ENCODE results near the gene NUP85. TPM values are rescaled to one million over a fixed set of nuclear protein-coding genes. Genes with fewer than 3 reads are reported as not detected.

The NUP85 gene
- total RNA-seq, 1 experiment from 2014 or later, result 141 TPM

GRCh38 chr17:75246404-75246803 is 40.9 kb downstream of the NUP85 start:
- CTCF ChIA-PET, result interaction anchor here (0.6 kb wide), 1 partner anchor 43 kb away, joined by 12 read pairs; no protein-coding TSS in a partner anchor
- no TSS peak for BruUV-seq (replicated peaks)
- Histone ChIP-seq H3K27ac (ENCODE audit: low read length) (no peak overlapping the region), H3K9me3 (ENCODE audit: control insufficient read depth, insufficient read depth, low read depth, low read length) (no peaks in the 10 kb centered on the region), H3K4me3 (ENCODE audit: low read depth in 2 of 2, low read length in 2 of 2) (no peak overlapping the region), H3K4me1 (ENCODE audit: control insufficient read depth, insufficient read depth, low read length) (no peaks in the 10 kb centered on the region), H3K36me3 (ENCODE audit: control insufficient read depth, insufficient read depth, low read length) (peaks cover 4% of the 10 kb centered on the region; the same call in 1 of the 2 replicates), H3K27me3 (ENCODE audit: control insufficient read depth, insufficient read depth, low read length) (no peaks in the 10 kb centered on the region)
- DNase-seq (ENCODE audit: low read depth, low spot score), result no peak
- ATAC-seq, result no peak
- TF ChIP-seq CTCF (IDR thresholded peaks at IDR 0.05), result no peak
- TF ChIP-seq TCF7L2 (IDR thresholded peaks at IDR 0.05; ENCODE audit: low read depth, low read length), result no peak
- TF ChIP-seq SIN3A (IDR thresholded peaks at IDR 0.05; ENCODE audit: borderline replicate concordance, insufficient read depth, low read depth, low read length), result no peak
- no peak for TF ChIP-seq POLR2AphosphoS5 (IDR thresholded peaks at IDR 0.05; ENCODE audit: low read depth, low read length)
- no peak for TF ChIP-seq REST (IDR thresholded peaks at IDR 0.05; ENCODE audit: insufficient read depth in 1 of 2, low read depth in 2 of 2, low read length in 1 of 2)
- intact Hi-C loops (cut with micrococcal nuclease; ENCODE audit: unreplicated experiment), result no loop called here
- in situ Hi-C loops (cut with HindIII; ENCODE audit: low pct_unique_long_range_greater_than_20kb, low sequenced_read_pairs), result no loop called here
- POLR2A ChIA-PET, result no interaction called here

- Histone ChIP-seq H3K9me3 (ENCODE audit: control insufficient read depth, insufficient read depth, low read depth, low read length) (no peaks in the 10 kb centered on the region), H3K27ac (ENCODE audit: low read length) (no peak overlapping the region), H3K27me3 (ENCODE audit: control insufficient read depth, insufficient read depth, low read length) (no peaks in the 10 kb centered on the region), H3K36me3 (ENCODE audit: control insufficient read depth, insufficient read depth, low read length) (no peaks in the 10 kb centered on the region; the same call in 1 of the 2 replicates), H3K4me3 (ENCODE audit: low read depth in 2 of 2, low read length in 2 of 2) (no peak overlapping the region), H3K4me1 (ENCODE audit: control insufficient read depth, insufficient read depth, low read length) (no peaks in the 10 kb centered on the region)
- TSS peak; percentile 33 for BruUV-seq (replicated peaks)
- in situ Hi-C loops (cut with HindIII; ENCODE audit: low pct_unique_long_range_greater_than_20kb, low sequenced_read_pairs) (no loop called here), intact Hi-C loops (cut with micrococcal nuclease; ENCODE audit: unreplicated experiment) (no loop called here)
- TF ChIP-seq CTCF (IDR thresholded peaks at IDR 0.05) (no peak), POLR2AphosphoS5 (IDR thresholded peaks at IDR 0.05; ENCODE audit: low read depth, low read length) (no peak), SIN3A (IDR thresholded peaks at IDR 0.05; ENCODE audit: borderline replicate concordance, insufficient read depth, low read depth, low read length) (no peak), TCF7L2 (IDR thresholded peaks at IDR 0.05; ENCODE audit: low read depth, low read length) (no peak), REST (IDR thresholded peaks at IDR 0.05; ENCODE audit: insufficient read depth in 1 of 2, low read depth in 2 of 2, low read length in 1 of 2) (no peak)
- ChIA-PET CTCF (interaction anchor here (0.5 kb wide), 1 partner anchor 9 kb away, joined by 3 read pairs; no protein-coding TSS in a partner anchor), POLR2A (no interaction called here)
- ATAC-seq (no peak), DNase-seq (ENCODE audit: low read depth, low spot score) (no peak)
Measured at GRCh38 chr17:75249564-75249963, 44.1 kb downstream of the NUP85 start.
